Neural cell (in vitro differentiated cells): ENCODE data around the gene PDE11A. TPM values are rescaled to one million over a fixed set of nuclear protein-coding genes. Genes with fewer than 3 reads are reported as not detected.

Experiments used
- H2AFZ ChIP-seq: fragments of 200-600, 300-800 bp; sonication (generic), shearing (Covaris generic); 2 replicates; pipeline ENCODE4 v1.6.0; 2014; ENCODE audit warnings: low read depth, mild to moderate bottlenecking, antibody characterized with exemption, low read length, moderate library complexity
- H3F3A ChIP-seq: fragments of 200-600 bp; shearing (Covaris generic); 2 replicates; pipeline ENCODE4 v1.6.1; 2016; ENCODE audit warnings: mild to moderate bottlenecking, moderate library complexity, mixed read lengths, antibody characterized with exemption, low read length; ENCODE audit not compliant: insufficient read depth, poor library complexity, severe bottlenecking
- H3K27ac ChIP-seq: fragments of 200-600, 300-800 bp; sonication (generic), shearing (Covaris generic); 2 replicates; pipeline ENCODE4 v1.5.1; 2014; ENCODE audit warnings: mild to moderate bottlenecking, low read length, moderate library complexity
- H3K27me3 ChIP-seq: fragments of 300-800, 200-600 bp; sonication (generic), shearing (Covaris generic); 2 replicates; pipeline ENCODE4 v1.6.0; 2014; ENCODE audit warnings: mild to moderate bottlenecking, low read depth, low read length, moderate library complexity; ENCODE audit not compliant: insufficient read depth
- H3K36me3 ChIP-seq: fragments of 300-800, 200-600 bp; sonication (generic), shearing (Covaris generic); 2 replicates; pipeline ENCODE4 v1.5.1; 2014; ENCODE audit warnings: mild to moderate bottlenecking, antibody characterized with exemption, low read length, moderate library complexity; ENCODE audit not compliant: insufficient read depth
- H3K4me2 ChIP-seq: fragments of 300-800, 200-600 bp; sonication (generic), shearing (Covaris generic); 2 replicates; pipeline ENCODE4 v1.6.0; 2014; ENCODE audit warnings: mild to moderate bottlenecking, low read length
- H3K4me3 ChIP-seq: fragments of 300-800, 200-600 bp; sonication (generic), shearing (Covaris generic); 2 replicates; pipeline ENCODE4 v1.5.1; 2014; ENCODE audit warnings: mild to moderate bottlenecking, low read length, moderate library complexity
- H3K79me2 ChIP-seq: fragments of 200-600 bp; shearing (Covaris generic); replicated peaks from 2 replicates; pipeline ENCODE4 v1.6.0; 2014; ENCODE audit warnings: mild to moderate bottlenecking, low read length, moderate library complexity; ENCODE audit not compliant: insufficient read depth
- H3K9ac ChIP-seq: fragments of 300-800, 200-600 bp; sonication (generic), shearing (Covaris generic); 2 replicates; pipeline ENCODE4 v1.6.1; 2016; ENCODE audit warnings: mild to moderate bottlenecking, low read length, mixed read lengths
- H3K9me2 ChIP-seq: fragments of 200-600 bp; shearing (Covaris generic); 2 replicates; pipeline ENCODE4 v1.6.1; 2016; ENCODE audit warnings: mild to moderate bottlenecking, low read length, mixed read lengths; ENCODE audit not compliant: insufficient read depth
- H3K9me3 ChIP-seq: fragments of 200-600, 300-800 bp; sonication (generic), shearing (Covaris generic); 2 replicates; pipeline ENCODE4 v1.6.1; 2016; ENCODE audit warnings: mild to moderate bottlenecking, mixed run types, low read length, moderate library complexity, mixed read lengths
- H4K20me1 ChIP-seq: fragments of 200-600 bp; shearing (Covaris generic); 2 replicates; pipeline ENCODE4 v1.6.1; 2016; ENCODE audit warnings: mild to moderate bottlenecking, mixed run types; ENCODE audit not compliant: insufficient read depth
- EP300 ChIP-seq: fragments of 450-650 bp; conservative IDR thresholded peaks from 2 replicates; pipeline ENCODE4 v1.6.1; 2014; ENCODE audit warnings: antibody characterized with exemption, mild to moderate bottlenecking, moderate library complexity; ENCODE audit not compliant: poor library complexity, severe bottlenecking
- EZH2 ChIP-seq: fragments of 200-600, 300-800 bp; shearing (Covaris generic), sonication (generic); IDR thresholded peaks from 2 replicates; pipeline ENCODE4 v1.6.1; 2014; ENCODE audit warnings: antibody characterized with exemption, low read length, borderline replicate concordance, mild to moderate bottlenecking; ENCODE audit not compliant: insufficient read depth, poor library complexity, severe bottlenecking
- MXI1 ChIP-seq: fragments of 450-650 bp; conservative IDR thresholded peaks from 2 replicates; pipeline ENCODE4 v1.6.1; 2014; ENCODE audit warnings: antibody characterized with exemption, mild to moderate bottlenecking; ENCODE audit not compliant: poor library complexity, severe bottlenecking
- POLR2AphosphoS5 ChIP-seq: IDR thresholded peaks from 2 replicates; pipeline ENCODE4 v1.6.1; 2012
- RAD21 ChIP-seq: fragments of 450-650 bp; conservative IDR thresholded peaks from 2 replicates; pipeline ENCODE4 v1.6.1; 2014; ENCODE audit warnings: antibody characterized with exemption, mild to moderate bottlenecking, moderate library complexity
- SMC3 ChIP-seq: fragments of 450-650 bp; conservative IDR thresholded peaks from 2 replicates; pipeline ENCODE4 v1.6.1; 2014; ENCODE audit warnings: antibody characterized with exemption, mild to moderate bottlenecking, moderate library complexity; ENCODE audit not compliant: poor library complexity
- TAF1 ChIP-seq: IDR thresholded peaks from 2 replicates; pipeline ENCODE4 v1.6.1; 2012; ENCODE audit warnings: low read depth
- polyA plus RNA-seq: library from polyadenylated mRNA; depleted of rRNA; stranded (reverse); fragments of >200 nt; gene quantifications from 2 replicates; pipeline ENCODE4 v1.2.3, GENCODE V29; 2014
- TF ChIP-seq, protein P1 (sequence below): IDR thresholded peaks from 2 replicates; pipeline ENCODE4 v1.6.1; 2012; ENCODE audit warnings: borderline replicate concordance
- TF ChIP-seq, protein P2 (sequence below): fragments of 450-650 bp; IDR thresholded peaks from 2 replicates; pipeline ENCODE4 v1.5.1; 2014; ENCODE audit warnings: antibody characterized with exemption, mild to moderate bottlenecking, moderate library complexity; ENCODE audit not compliant: poor library complexity, severe bottlenecking

Gene PDE11A
- polyA plus RNA-seq, 1 donor from 2014 or later, result 0.89 TPM

DNA sequence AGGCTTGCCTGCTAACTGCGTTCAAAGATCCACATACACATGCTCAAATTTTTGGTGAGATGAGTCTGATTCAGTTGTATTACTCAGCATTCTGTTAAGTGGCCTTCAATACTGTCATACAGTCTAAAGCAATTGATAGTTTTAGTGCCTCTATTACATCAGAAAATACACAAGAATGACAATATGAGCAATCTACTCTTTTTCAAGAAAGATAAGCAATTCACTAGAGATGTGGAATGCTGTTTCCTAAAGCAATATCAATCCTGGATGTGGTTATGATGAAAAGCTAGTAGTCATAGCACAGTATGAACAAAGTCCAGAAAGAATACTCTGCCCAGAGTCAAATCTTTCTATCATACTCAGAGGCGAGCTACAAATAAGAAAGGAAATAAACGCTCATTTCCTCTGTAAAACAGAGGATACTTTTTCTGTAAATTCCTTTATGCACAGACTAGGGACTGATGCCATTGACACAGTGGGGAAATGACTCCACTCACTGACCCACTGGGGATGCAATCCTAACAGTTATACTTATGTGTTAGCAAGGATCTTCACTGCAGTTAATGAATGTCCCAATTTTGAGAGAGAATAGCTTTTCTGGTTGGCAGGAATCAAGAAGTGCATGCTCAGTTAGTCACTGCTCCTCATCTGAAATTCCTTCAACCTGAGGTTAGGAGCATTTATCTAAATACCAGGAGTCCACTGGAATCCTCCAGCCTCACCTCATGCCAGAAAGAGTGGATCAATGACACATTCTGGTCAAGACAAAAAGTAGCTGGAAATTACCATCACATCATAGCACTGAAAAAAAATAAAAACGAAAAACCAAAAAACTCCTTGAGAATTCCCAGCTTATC is 83.3 kb downstream of the PDE11A start:
- Histone ChIP-seq H3K9ac (no peak overlapping the region), H3K79me2 (no peaks in the 10 kb centered on the region), H3K36me3 (no peaks in the 10 kb centered on the region), H2AFZ (no peak overlapping the region), H3K4me2 (no peak overlapping the region), H3K9me3 (no peaks in the 10 kb centered on the region), H3K27ac (no peak overlapping the region), H3K4me3 (no peak overlapping the region), H3K9me2 (no peaks in the 10 kb centered on the region), H3K27me3 (no peaks in the 10 kb centered on the region), H4K20me1 (no peaks in the 10 kb centered on the region), H3F3A (no peaks in the 10 kb centered on the region)
- TF ChIP-seq, protein P1, sequence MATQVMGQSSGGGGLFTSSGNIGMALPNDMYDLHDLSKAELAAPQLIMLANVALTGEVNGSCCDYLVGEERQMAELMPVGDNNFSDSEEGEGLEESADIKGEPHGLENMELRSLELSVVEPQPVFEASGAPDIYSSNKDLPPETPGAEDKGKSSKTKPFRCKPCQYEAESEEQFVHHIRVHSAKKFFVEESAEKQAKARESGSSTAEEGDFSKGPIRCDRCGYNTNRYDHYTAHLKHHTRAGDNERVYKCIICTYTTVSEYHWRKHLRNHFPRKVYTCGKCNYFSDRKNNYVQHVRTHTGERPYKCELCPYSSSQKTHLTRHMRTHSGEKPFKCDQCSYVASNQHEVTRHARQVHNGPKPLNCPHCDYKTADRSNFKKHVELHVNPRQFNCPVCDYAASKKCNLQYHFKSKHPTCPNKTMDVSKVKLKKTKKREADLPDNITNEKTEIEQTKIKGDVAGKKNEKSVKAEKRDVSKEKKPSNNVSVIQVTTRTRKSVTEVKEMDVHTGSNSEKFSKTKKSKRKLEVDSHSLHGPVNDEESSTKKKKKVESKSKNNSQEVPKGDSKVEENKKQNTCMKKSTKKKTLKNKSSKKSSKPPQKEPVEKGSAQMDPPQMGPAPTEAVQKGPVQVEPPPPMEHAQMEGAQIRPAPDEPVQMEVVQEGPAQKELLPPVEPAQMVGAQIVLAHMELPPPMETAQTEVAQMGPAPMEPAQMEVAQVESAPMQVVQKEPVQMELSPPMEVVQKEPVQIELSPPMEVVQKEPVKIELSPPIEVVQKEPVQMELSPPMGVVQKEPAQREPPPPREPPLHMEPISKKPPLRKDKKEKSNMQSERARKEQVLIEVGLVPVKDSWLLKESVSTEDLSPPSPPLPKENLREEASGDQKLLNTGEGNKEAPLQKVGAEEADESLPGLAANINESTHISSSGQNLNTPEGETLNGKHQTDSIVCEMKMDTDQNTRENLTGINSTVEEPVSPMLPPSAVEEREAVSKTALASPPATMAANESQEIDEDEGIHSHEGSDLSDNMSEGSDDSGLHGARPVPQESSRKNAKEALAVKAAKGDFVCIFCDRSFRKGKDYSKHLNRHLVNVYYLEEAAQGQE, result no peak
- TF ChIP-seq SMC3, result no peak
- TF ChIP-seq TAF1, result no peak
- no peak for TF ChIP-seq MXI1
- no peak for TF ChIP-seq POLR2AphosphoS5
- TF ChIP-seq RAD21, result no peak
- no peak for TF ChIP-seq EP300
- no peak for TF ChIP-seq EZH2
- TF ChIP-seq, protein P2, sequence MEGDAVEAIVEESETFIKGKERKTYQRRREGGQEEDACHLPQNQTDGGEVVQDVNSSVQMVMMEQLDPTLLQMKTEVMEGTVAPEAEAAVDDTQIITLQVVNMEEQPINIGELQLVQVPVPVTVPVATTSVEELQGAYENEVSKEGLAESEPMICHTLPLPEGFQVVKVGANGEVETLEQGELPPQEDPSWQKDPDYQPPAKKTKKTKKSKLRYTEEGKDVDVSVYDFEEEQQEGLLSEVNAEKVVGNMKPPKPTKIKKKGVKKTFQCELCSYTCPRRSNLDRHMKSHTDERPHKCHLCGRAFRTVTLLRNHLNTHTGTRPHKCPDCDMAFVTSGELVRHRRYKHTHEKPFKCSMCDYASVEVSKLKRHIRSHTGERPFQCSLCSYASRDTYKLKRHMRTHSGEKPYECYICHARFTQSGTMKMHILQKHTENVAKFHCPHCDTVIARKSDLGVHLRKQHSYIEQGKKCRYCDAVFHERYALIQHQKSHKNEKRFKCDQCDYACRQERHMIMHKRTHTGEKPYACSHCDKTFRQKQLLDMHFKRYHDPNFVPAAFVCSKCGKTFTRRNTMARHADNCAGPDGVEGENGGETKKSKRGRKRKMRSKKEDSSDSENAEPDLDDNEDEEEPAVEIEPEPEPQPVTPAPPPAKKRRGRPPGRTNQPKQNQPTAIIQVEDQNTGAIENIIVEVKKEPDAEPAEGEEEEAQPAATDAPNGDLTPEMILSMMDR, result no peak

DNA sequence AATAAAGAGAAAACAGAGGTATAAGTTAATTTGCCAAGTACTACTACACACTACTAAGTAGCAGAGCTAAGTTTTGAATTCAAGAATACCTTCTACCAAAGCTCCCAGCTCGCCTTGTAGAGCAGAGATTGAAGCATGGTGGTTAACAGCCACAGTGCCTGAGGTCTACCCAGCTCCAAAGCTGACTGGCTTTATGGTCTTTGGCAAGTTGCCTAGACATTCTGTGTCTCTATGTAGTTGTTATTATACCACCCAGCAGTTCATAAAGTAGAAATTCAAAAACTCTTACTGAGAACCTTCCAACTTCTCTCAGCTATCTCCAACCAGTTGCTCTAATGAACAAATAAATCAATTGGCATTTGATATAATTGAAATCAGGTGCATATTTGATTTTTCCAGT is 87.8 kb downstream of the PDE11A start:
- no peaks in the 10 kb centered on the region for H3K27me3 ChIP-seq
- no peak overlapping the region for H3K27ac ChIP-seq
- TF ChIP-seq, protein P1, result no peak
- no peak for TF ChIP-seq TAF1
- TF ChIP-seq SMC3, result no peak
- TF ChIP-seq, protein P2, result no peak
- TF ChIP-seq EP300, result no peak
- TF ChIP-seq RAD21, result no peak
- TF ChIP-seq EZH2, result no peak
- TF ChIP-seq MXI1, result no peak
- no peak for TF ChIP-seq POLR2AphosphoS5
- H4K20me1 ChIP-seq, result no peaks in the 10 kb centered on the region
- no peaks in the 10 kb centered on the region for H3K79me2 ChIP-seq
- H3F3A ChIP-seq, result no peaks in the 10 kb centered on the region
- no peak overlapping the region for H3K9ac ChIP-seq
- H3K4me3 ChIP-seq, result no peak overlapping the region
- no peaks in the 10 kb centered on the region for H3K36me3 ChIP-seq
- no peaks in the 10 kb centered on the region for H3K9me3 ChIP-seq
- H2AFZ ChIP-seq, result no peak overlapping the region
- H3K9me2 ChIP-seq, result no peaks in the 10 kb centered on the region
- H3K4me2 ChIP-seq, result no peak overlapping the region
